ENCODE measurements around the gene PTPRN2. TPM values are rescaled to one million over a fixed set of nuclear protein-coding genes. Genes with fewer than 3 reads are reported as not detected.

Gene PTPRN2
- total and polyA plus RNA-seq, 2 of the 13 experiments (the other 11 are each of a cell fraction or from before 2014, with no cell fraction given), result 2.5 to 24.2 TPM

GRCh38 chr7:158506626-158507025, 81.0 kb downstream of the PTPRN2 start (continued):
- TF ChIP-seq ZBTB14 (CRISPR knock-in tag; IDR thresholded peaks at IDR 0.05), result no peak
- no peak for TF ChIP-seq RFX5 (IDR thresholded peaks at IDR 0.05; ENCODE audit: low read depth, low read length)
- TF ChIP-seq TAF1 (CRISPR knock-in tag; IDR thresholded peaks at IDR 0.05), result no peak
- TF ChIP-seq MAFK (conservative IDR thresholded peaks at IDR 0.05 in 1 of 2, IDR thresholded peaks at IDR 0.05 in 1 of 2; ENCODE audit: low read length in 2 of 2), result no peak
- TF ChIP-seq ZSCAN5A (CRISPR knock-in tag; IDR thresholded peaks at IDR 0.05; ENCODE audit: borderline replicate concordance), result no peak
- no peak for TF ChIP-seq NCOA2 (CRISPR knock-in tag; IDR thresholded peaks at IDR 0.05)
- no peak for TF ChIP-seq KLF16 (CRISPR knock-in tag; IDR thresholded peaks at IDR 0.05)
- TF ChIP-seq NAIF1 (CRISPR knock-in tag; IDR thresholded peaks at IDR 0.05; ENCODE audit: borderline replicate concordance), result no peak
- no peak for TF ChIP-seq ZBTB43 (CRISPR knock-in tag; conservative IDR thresholded peaks at IDR 0.05)
- no peak for TF ChIP-seq SNAPC2 (CRISPR knock-in tag; IDR thresholded peaks at IDR 0.05)
- no peak for TF ChIP-seq ARID5B (CRISPR knock-in tag; IDR thresholded peaks at IDR 0.05)
- TF ChIP-seq ELF4 (CRISPR knock-in tag; IDR thresholded peaks at IDR 0.05; ENCODE audit: borderline replicate concordance), result no peak
